Heart left ventricle (tissue), 16 donors: Measurements from ENCODE around the gene ZNG1C. TPM values are rescaled to one million over a fixed set of nuclear protein-coding genes. Genes with fewer than 3 reads are reported as not detected.
A peak's percentile ranks its signal among the peaks of the same experiment; 100 is the strongest.
"Not testable (repeated sequence)": the region's sequence is repeated elsewhere in the genome, so short reads cannot be mapped to it uniquely, and the experiment has no call there.

Source experiments
- ATAC-seq, 4 donors: fragments of 200-7000 bp; cut with Tn5 transposase; one replicate each; pipeline ENCODE4 v1.9.1; 2020 to 2022; ENCODE audit warnings: moderate library complexity in 4 of 4, mild to moderate bottlenecking in 3 of 4, moderate number of reproducible peaks in 1 of 4
- DNase-seq, 5 donors: peaks; one replicate each; pipeline ENCODE4 v3.0.0-alpha.2; 2020
- H3K27ac ChIP-seq, 12 donors: fragments of 200-600 bp; sonication (generic) in 4 of 12; one replicate each; pipeline versions ENCODE4 v1.5.0 to v1.8.0; 2016 to 2022; ENCODE audit warnings: mild to moderate bottlenecking in 2 of 12
- H3K27me3 ChIP-seq, 9 donors: fragments of 200-600 bp; sonication (generic) in 2 of 9; one replicate each; pipeline versions ENCODE4 v1.5.1 to v1.8.0; 2016 to 2022; ENCODE audit warnings: mild to moderate bottlenecking in 3 of 9
- H3K36me3 ChIP-seq, 9 donors: fragments of 200-600 bp; sonication (generic) in 2 of 9; one replicate each; pipeline versions ENCODE4 v1.5.0 to v1.8.0; 2018 to 2022; ENCODE audit warnings: mild to moderate bottlenecking in 2 of 9
- H3K4me1 ChIP-seq, 12 donors: fragments of 200-600 bp; sonication (generic) in 4 of 12; one replicate each; pipeline versions ENCODE4 v1.5.0 to v1.8.0; 2016 to 2022; ENCODE audit warnings: mild to moderate bottlenecking in 3 of 12
- H3K4me3 ChIP-seq, 12 donors: fragments of 200-600 bp; sonication (generic) in 4 of 12; one replicate each; pipeline versions ENCODE4 v1.5.0 to v1.8.0; 2017 to 2022; ENCODE audit warnings: mild to moderate bottlenecking in 9 of 12, moderate library complexity in 4 of 12
- H3K9me3 ChIP-seq, 12 donors: fragments of 200-600 bp; sonication (generic) in 4 of 12; one replicate each; pipeline versions ENCODE4 v1.5.0 to v1.8.0; 2016 to 2022; ENCODE audit warnings: mild to moderate bottlenecking in 1 of 12
- WGBS, 4 donors: extraction: QIAGEN DNeasy Blood & Tissue Kit in 2 of 4; methylation state at CpG; one replicate each; pipeline versions ENCODE4 v1.1.5 to v1.1.7; 2013 to 2018; 5-methylcytosine and 5-hydroxymethylcytosine counted together
- intact Hi-C, 10 donors: fragments of 100-400 bp; cut with DNase I; formaldehyde crosslinking; loops; one replicate each; pipeline versions ENCODE4 v1.11.1 to v1.14.2; 2022
- polyA plus RNA-seq, 2 donors: library from polyadenylated mRNA; stranded (reverse); fragments of 200-250 nt; gene quantifications; one replicate each; pipeline ENCODE4 v1.2.3, GENCODE V29; 2013
- total RNA-seq, 9 donors: library from RNA; depleted of rRNA in 2 of 9; stranded (reverse); fragments of >200 nt in 2 of 9; fragmentation: NEBNext Ultra II Directional in 3 of 9; extraction: Animal tissue kit (Norgen Biotek cat#: 25700) in 3 of 9; gene quantifications; one replicate each; pipeline versions ENCODE4 v1.1.0 to v1.2.4, GENCODE V29; 2016 to 2023
- donor health status: ischemic (EF 13 %, LVEDD 7.1; RV severe dilation, severe dysfunction).
- donor health status: healthy with polysubstance abuse.
- donor health status: DM: no; HTN: yes; CAD: no.
- donor health status: DM: no; HTN: no; CAD: no.
- donor health status: ischemic (EF 25% LVEDD 6.9; RV normal size, moderate dysfunction).
- donor health status: ischemic (EF 25% LVEDD 5.7; RV mildly dilated, moderate dysfunction).
- donor health status: healthy.
- donor health status: DM: yes; HTN: yes; CAD: no.
- donor health status: ischemic (EF 35%, LVEDD 5.7; RV mildly dilated, moderate dysfunction).
- donor health status: nonischemic (EF 11% LVEDD 7.7; RV severe dilation, severe dysfunction).
- donor health status: DM: yes; HTN: yes; CAD: no.
- donor health status: PGD.
- donor health status: ischemic (EF 29% LVEDD 5.4; RV normal size, mild dysfunction).
- donor health status: nonischemic (EF 23%, LVEDD 6.1; RV moderate dilation, normal function).

Gene ZNG1C
- total and polyA plus RNA-seq, 11 donors: 3.9 to 17.6 (median 6.5) TPM

DNA sequence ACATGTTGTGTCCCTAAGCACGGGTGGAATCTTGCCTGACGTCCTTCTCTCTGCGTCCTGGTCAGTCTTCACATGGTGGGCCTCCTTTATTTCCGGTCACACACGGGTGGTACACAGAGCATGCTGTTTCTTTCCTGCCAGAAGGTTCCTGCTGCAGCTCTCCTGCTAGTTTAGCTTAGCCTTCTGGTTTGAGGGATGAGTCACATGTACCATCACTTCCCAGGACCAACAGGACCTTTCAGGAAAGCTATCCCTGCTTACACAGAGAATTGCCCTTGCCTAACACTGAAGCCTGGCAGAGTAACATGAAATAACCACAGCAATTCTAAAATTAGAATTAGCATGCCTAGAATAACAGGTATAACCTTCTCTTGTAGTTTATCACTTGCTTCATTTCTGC lies 69.4 kb downstream of the ZNG1C start:
- no CpG with 5 or more reads among the region's 5 CpGs for WGBS, 4 donors
- H3K27me3 ChIP-seq: not testable (repeated sequence)

DNA sequence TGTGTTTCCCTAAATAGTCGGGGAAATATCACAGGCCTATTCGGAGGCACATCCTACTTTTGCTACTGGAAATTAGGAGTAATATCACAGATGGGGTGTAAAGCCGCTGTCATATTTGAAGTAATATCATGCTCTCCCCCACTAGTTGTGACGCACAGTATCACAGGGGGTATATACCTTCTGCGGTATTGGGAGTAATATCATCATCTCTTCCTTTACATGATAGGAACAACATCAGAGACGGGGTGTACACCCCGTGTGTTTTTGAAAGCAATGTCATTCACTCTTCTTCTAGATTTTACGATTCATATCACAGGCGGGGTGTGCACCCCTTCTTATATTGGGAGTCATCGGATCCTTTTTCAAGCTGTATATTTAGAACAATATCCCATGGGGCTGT lies 76.4 kb downstream of the ZNG1C start:
- H3K9me3 ChIP-seq, H3K4me1 ChIP-seq, H3K36me3 ChIP-seq, DNase-seq, intact Hi-C loops, H3K4me3 ChIP-seq, ATAC-seq, H3K27me3 ChIP-seq, H3K27ac ChIP-seq: not testable (repeated sequence)
- 65 to 72% (median 70%) methylated on average over 9 to 10 of the region's 10 CpGs for WGBS, 4 donors

More for the DNA sequence above, 69.4 kb downstream of the ZNG1C start:
- H3K4me3 ChIP-seq, intact Hi-C loops, H3K27ac ChIP-seq, DNase-seq, H3K36me3 ChIP-seq, H3K4me1 ChIP-seq, H3K9me3 ChIP-seq, ATAC-seq: not testable (repeated sequence)

DNA sequence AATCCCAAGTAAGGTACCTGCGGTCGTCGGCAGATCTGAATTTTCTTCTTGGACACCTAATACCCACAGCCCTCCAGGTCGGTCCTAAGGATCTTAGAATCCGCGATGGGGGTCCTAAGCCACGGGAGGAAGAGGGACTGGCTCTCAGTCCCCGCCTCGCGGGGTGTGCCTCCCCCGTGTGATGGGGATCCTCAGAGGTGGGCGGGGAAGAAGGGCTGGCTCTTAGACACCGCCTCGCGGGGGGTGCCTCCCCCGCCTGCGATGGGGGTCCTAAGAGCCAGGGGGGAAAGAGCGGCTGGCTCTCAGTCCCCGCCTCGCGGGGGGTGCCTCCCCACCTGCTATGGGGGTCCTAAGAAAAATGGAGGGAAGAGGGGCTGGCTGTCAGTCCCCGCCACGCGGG lies 82.0 kb downstream of the ZNG1C start:
- H3K4me3 ChIP-seq, H3K36me3 ChIP-seq, ATAC-seq, H3K27ac ChIP-seq, intact Hi-C loops, H3K4me1 ChIP-seq, H3K27me3 ChIP-seq, DNase-seq, H3K9me3 ChIP-seq: not testable (repeated sequence)
- WGBS, 4 donors: 37 to 89% (median 59%) methylated on average over 2 to 13 of the region's 24 CpGs

DNA sequence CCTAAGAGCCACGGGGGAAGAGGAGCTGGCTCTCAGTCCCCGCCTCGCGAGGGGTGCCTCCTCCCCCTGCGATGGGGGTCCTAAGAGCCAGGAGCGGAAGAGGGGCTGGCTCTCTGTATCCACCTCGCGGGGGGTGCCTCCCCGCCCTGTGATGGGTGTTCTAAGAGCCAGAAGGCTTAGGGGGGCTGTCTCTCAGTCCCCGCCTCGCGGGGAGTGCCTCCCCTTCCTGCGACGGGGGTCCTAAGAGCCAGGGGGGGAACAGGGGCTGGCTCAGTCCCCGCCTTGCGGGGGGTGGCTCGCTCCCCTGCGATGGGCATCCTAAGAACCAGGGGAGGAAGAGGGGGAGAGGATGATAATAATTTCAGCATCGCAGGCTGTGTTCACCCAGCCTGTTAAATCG lies 82.7 kb downstream of the ZNG1C start:
- H3K36me3 ChIP-seq, H3K4me1 ChIP-seq, H3K9me3 ChIP-seq, DNase-seq, H3K27ac ChIP-seq, H3K4me3 ChIP-seq, ATAC-seq, H3K27me3 ChIP-seq, intact Hi-C loops: not testable (repeated sequence)
- WGBS, 4 donors: 7 to 20% methylated on average over 6 of the region's 20 CpGs; no CpG with 5 or more reads in 2 of the 4 donors

DNA sequence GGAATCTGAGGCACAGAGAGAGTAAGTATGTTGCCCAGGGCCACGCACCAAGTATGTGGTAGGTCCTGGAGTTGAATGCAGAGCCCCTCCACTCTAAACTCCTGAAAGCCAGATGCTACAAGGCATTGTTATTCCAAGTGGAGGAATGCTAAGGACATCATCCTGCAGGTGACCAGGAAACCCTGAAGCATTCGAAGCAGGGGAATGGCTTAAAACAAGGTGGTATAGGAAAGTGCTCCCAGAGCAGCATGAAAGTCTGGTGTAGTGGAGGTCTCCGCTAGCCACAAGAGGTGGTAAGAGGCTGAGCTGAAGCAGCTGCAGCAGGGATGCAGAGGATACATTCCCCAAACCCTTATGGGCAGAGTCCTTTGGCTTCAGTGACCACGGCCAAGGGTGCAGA lies 87.3 kb downstream of the ZNG1C start:
- intact Hi-C loops, H3K4me3 ChIP-seq, H3K27ac ChIP-seq, H3K36me3 ChIP-seq, H3K27me3 ChIP-seq, H3K9me3 ChIP-seq, DNase-seq, ATAC-seq, H3K4me1 ChIP-seq: not testable (repeated sequence)
- 74 to 88% (median 78%) methylated on average over 2 of the region's 4 CpGs for WGBS, 4 donors

DNA sequence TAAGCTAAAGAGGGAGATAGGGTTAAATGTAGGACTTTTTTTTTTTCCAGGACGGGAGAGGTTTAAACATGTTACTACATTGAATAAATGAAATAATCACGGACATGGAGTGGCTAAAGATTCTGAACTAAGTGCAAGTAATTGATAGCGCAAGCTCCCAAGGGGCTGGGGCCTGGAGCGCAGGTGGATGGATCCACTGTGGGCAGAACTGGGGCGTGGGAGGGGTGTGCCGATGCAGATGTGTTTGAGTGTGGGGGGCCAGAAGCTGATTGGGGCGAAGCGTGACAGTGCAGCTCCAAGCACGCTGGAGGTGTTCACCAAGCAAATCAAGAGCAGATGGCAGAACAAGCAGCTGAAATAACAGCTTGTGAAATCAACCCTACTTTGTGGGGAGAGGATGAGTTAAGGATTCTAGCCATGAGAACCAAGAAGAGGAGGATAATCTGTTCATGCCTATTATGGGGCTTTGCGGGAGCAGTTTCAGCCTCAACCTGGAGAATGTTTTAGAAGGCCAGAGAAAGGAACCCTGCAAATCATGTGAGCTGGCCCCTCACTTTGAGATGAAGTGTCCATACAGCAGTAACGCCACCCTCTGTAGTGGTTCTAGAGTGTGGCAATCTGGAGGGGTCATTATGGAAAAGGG lies 88.9 kb downstream of the ZNG1C start:
- WGBS, 4 donors: 85 to 97% (median 93%) methylated on average over 7 to 9 of the region's 11 CpGs
- intact Hi-C loops, H3K27me3 ChIP-seq, H3K27ac ChIP-seq, H3K4me1 ChIP-seq, H3K36me3 ChIP-seq, H3K9me3 ChIP-seq, H3K4me3 ChIP-seq, DNase-seq, ATAC-seq: not testable (repeated sequence)

DNA sequence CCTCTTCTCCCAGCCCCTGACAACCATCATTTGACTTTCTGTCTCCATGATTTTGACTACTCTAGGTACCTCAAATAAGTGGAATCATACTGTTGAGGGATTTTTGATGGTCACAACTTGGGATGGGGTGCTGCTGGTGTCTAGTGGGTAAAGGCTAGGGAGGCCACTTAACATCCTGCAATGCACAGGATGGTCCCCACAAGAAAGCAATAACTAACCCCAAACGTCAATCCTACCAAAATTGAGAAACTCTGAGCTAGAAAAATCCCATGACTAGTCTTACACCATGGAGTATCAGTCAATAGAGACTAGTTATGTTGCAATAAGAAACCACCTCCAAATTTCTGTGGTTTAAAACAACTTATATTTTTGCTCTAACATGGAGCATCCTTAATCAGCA lies 90.3 kb downstream of the ZNG1C start:
- intact Hi-C loops, ATAC-seq, H3K27ac ChIP-seq, DNase-seq, H3K36me3 ChIP-seq, H3K27me3 ChIP-seq, H3K4me3 ChIP-seq, H3K4me1 ChIP-seq, H3K9me3 ChIP-seq: not testable (repeated sequence)
- 75 to 100% (median 86%) methylated on average over 1 of the region's 1 CpG for WGBS, 4 donors

DNA sequence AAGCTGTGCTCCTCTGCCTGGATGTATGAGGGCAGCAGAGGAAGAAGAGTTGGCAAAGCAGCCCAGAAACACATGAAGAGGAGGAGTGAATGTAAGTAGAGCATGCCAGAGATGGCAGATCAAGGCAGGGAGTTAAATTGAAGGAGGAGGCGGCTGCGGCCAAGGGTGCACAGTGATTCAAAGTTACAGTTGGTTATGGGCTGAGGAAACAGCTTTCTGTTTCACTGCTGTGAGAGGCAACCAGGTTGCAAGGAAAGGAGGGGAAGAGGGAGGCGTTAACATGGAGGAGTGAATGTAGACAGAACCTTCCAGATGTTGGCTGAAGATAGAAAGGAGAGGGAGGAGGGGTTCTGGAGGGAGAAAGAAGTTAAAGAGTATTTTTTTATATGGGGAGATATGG lies 94.2 kb downstream of the ZNG1C start:
- H3K36me3 ChIP-seq, intact Hi-C loops, H3K27me3 ChIP-seq, DNase-seq, H3K27ac ChIP-seq, H3K4me3 ChIP-seq, H3K9me3 ChIP-seq, H3K4me1 ChIP-seq: not testable (repeated sequence)
- WGBS, 4 donors: 65 to 87% (median 77%) methylated on average over 2 to 3 of the region's 3 CpGs
- ATAC-seq: peak in 1 of 4 donors; percentile 13

DNA sequence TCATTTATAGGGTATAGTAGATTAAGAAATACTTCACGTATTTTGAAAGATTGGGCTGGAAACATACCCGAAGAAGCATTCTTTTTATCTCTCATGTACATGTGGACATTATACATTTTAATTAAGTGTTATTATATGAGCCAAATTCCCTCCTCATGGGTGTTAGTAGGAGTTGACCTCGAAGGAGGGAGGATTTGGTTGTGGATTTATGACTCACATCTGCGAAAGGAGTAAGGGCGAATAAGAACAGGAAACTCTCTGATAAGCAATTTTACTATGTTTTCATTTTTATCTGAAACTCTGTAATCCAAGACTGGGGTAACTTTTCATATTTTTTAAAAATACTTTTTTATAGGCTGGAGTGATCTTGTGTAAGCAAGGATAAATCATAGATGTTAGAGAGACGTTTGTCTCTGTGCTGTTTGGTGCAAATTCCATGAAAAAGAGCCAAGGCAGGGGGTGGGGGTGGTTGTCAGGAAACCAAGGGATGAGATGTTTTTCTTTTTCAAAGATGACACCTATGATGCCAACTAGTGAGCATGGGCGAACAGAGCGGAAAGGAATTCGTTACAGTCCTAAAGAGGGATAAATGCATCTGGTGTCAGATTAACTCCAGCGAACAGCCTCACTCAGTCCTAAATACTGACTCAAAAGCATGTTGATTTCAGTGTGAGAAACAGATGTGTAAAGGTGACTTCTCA lies 95.0 kb downstream of the ZNG1C start:
- ATAC-seq: peak in 2 of 4 donors; percentile 45 to 73
- DNase-seq, H3K4me3 ChIP-seq, H3K27me3 ChIP-seq, H3K9me3 ChIP-seq, H3K4me1 ChIP-seq, intact Hi-C loops, H3K36me3 ChIP-seq, H3K27ac ChIP-seq: not testable (repeated sequence)
- WGBS, 4 donors: 59 to 84% (median 68%) methylated on average over 5 of the region's 10 CpGs

DNA sequence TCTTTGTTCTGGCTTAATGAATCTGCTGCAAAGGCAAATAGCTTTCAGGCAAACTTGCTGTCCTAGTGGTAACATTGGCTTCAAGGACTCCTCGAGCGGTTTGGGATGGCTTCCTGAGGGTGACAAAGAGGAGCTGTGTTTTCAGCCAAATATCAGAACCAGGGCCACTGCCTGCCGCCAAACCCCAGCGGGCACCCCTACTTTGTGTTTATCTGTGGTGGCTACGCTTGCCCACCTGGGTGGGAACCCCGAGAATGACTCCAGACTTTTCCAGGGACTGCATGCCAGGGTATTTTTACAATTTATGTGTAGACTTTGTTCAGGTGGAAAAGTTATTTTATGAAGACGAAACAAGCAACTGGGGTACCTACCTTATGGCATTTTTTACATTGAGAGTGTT lies 96.2 kb downstream of the ZNG1C start:
- H3K4me3 ChIP-seq, H3K27ac ChIP-seq, intact Hi-C loops, H3K9me3 ChIP-seq, DNase-seq, H3K4me1 ChIP-seq, H3K27me3 ChIP-seq, ATAC-seq, H3K36me3 ChIP-seq: not testable (repeated sequence)
- WGBS, 4 donors: 82 to 93% (median 89%) methylated on average over 6 to 7 of the region's 7 CpGs
